Islet precursor cell (in vitro differentiated cells): ENCODE data around the gene C19orf85.
"Not testable (repeated sequence)": the region's sequence is repeated elsewhere in the genome, so short reads cannot be mapped to it uniquely, and the experiment has no call there.

Experiments used
- DNase-seq: peaks from one replicate; pipeline ENCODE4 v3.0.0-alpha.2; 2018

The C19orf85 gene

GRCh38 chr19:55464662-55465054, at the start of gene C19orf85:
C19orf85 (minus strand) TSS chr19:55464751; CDS start chr19:55464554, 197 bp downstream.
- DNase-seq, result no peak

- no peak for DNase-seq
Observed at GRCh38 chr19:55508120-55508519, 43.6 kb upstream of the C19orf85 start.

- no peak for DNase-seq
Observed at GRCh38 chr19:55504981-55505380, 40.4 kb upstream of the C19orf85 start.

- no peak for DNase-seq
Observed at GRCh38 chr19:55504252-55504603, 39.7 kb upstream of the C19orf85 start.

GRCh38 chr19:55503502-55504251, 39.1 kb upstream of the C19orf85 start:
- peak; percentile 90 for DNase-seq

GRCh38 chr19:55503157-55503501, 38.6 kb upstream of the C19orf85 start:
- DNase-seq, result no peak

- DNase-seq, result no peak
Observed at GRCh38 chr19:55502197-55502952, 37.8 kb upstream of the C19orf85 start.

GRCh38 chr19:55500368-55500952, 35.9 kb upstream of the C19orf85 start:
- no peak for DNase-seq

- DNase-seq, result no peak
Observed at GRCh38 chr19:55498246-55498840, 33.8 kb upstream of the C19orf85 start.

- DNase-seq, result no peak
Observed at GRCh38 chr19:55497763-55498162, 33.2 kb upstream of the C19orf85 start.

- not testable (repeated sequence) for DNase-seq
Observed at GRCh38 chr19:55496820-55497219, 32.3 kb upstream of the C19orf85 start.

- peak; percentile 85 for DNase-seq
Observed at GRCh38 chr19:55495646-55496349, 31.2 kb upstream of the C19orf85 start.

GRCh38 chr19:55494172-55494761, 29.7 kb upstream of the C19orf85 start:
- no peak for DNase-seq

GRCh38 chr19:55493645-55494171, 29.2 kb upstream of the C19orf85 start:
- no peak for DNase-seq

- no peak for DNase-seq
Observed at GRCh38 chr19:55493052-55493644, 28.6 kb upstream of the C19orf85 start.

- DNase-seq, result no peak
Observed at GRCh38 chr19:55492362-55492944, 27.9 kb upstream of the C19orf85 start.

GRCh38 chr19:55491546-55492360, 27.2 kb upstream of the C19orf85 start:
- DNase-seq, result no peak

- DNase-seq, result no peak
Observed at GRCh38 chr19:55490478-55491432, 26.2 kb upstream of the C19orf85 start.

- no peak for DNase-seq
Observed at GRCh38 chr19:55489711-55490477, 25.3 kb upstream of the C19orf85 start.
